NCI-H2227 (cell line): ENCODE measurements around the gene CACNB1.

Source experiments
- DNase-seq: peaks from one replicate; lab custom pipeline; 2025; ENCODE audit not compliant: unreplicated experiment; lab: John Stamatoyannopoulos, UW

Gene CACNB1

DNA sequence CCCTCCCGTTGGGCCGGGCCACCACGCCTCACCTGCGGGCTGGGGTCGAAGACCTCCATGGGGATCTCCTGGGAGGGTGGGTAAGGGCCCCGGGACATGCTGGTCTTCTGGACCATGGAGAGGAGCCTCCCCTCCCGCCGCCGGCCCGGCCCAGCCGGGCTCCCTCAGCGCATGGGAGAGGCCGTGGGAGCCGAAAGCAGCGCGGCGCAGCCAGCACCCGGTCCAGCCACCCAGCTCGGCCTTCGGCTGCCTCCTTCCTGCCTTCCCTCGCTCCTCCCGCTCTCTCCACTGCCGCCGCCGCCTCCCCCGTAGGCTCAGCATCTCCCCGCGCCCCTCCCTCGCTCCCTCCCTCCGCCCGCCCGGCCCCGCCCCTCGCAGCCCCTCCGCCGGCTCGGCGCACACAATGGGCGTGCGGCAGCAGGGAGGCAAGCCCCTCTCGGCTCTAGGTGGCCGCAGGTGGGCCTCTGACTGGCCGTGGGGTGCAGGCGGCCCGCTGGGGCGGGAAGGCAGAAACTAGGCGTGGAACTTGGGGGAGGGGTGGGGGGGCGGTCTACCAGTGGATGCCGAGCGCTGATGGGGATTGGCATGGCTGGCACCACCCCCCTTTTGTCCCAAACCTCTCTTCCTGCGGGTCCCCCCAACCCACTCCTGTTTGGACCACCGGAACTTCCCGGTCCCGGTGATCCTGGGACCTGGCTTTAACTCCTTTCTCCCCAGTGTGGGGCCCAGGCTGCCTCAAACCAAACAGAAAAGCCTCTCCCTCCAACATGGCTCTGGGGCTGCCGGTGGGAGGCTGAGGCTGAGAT is at the start of gene CACNB1:
TSS of gene CACNB1 (minus strand) at position 290 of the 806 bp plus-strand sequence. CDS start at position 116, 174 bp downstream.
- peak; percentile 90 for DNase-seq

GRCh38 chr17:39246274-39246673 is 48.8 kb upstream of the CACNB1 start:
- DNase-seq: no peak

GRCh38 chr17:39244600-39245570 is 47.4 kb upstream of the CACNB1 start:
- DNase-seq: peak; percentile 93

DNA sequence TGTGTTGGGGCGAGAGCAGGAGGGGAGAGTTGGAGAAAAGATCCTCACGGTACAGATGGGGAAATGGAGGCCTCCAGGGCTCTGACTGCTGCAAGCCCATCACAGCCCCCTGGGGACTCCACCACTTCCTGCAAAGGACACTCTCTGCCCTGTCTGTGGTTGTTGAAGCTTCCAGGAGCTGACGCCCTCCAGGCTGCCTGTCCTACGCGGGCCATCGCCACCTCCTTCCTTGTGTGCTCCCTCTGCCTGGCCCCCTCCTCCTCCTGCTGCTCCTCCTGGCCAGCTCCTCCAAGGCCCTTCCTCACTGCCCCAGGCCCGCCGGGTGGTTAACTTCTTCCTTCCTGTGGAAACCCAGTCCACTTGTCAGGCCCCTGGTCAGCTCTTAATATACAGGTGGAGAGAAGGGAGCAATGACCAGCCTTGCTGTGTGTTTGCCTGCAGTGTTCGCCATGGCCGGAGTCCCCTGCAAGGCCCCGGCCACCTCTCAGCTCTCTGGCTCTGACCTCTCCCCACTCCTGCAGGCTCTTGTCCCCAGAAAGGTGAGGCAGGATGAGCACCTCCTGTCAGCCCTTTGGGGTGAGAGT is 46.6 kb upstream of the CACNB1 start:
- DNase-seq: no peak

DNA sequence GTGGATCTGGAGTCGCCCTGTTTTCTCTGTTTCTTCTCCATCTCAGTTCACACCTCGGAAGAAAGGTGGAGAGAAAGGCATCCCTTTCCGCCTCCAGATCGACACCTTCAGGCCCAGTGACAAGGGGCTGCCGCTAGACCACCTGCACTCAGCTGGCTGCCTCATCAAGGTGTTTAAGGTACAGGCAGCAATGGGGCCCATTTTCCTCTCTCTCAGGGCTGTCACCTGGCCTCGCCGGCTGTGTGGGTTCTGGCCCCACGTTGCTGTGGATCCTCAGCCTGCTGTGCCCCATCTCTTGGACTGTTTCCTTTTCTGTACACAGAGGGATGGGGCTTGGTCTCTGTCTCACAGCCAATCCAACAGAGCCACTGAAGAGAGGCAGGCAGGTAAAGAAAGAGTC is 45.7 kb upstream of the CACNB1 start:
- DNase-seq: no peak

- DNase-seq: no peak
Observed at GRCh38 chr17:39240631-39241030, 43.2 kb upstream of the CACNB1 start.

DNA sequence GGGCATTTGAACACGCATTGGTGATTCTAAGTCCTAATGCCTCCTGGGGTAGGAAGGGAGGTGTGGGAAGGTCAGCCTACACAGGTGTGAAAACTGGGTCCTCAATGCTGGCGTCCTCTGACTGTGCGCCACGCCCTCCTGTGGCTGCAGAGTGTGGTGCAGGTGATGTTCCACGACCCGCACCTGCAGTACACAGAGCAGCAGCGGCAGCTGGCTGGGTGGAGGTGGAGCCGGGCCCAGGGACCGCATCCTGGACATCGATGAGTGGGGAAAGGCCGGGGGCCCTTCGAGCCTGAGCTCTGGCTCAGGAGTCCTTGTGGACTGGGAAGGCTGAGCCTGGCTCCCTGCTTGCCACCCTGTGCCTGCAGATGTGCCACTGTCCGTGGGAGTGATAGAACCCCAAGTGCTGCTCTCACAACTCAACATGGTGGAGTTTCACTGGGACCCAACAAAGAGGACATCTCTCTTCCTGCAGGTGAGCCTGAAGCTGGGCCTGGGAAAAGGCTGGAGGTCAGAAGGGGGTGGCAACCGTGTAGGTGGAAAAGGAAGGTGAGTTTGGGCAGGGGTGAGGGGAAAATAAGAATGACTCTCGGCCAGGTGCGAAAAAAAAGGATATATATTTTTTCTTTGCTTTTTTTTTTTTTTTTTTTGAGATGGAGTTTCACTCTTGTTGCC is 42.3 kb upstream of the CACNB1 start:
- DNase-seq: peak; percentile 73

DNA sequence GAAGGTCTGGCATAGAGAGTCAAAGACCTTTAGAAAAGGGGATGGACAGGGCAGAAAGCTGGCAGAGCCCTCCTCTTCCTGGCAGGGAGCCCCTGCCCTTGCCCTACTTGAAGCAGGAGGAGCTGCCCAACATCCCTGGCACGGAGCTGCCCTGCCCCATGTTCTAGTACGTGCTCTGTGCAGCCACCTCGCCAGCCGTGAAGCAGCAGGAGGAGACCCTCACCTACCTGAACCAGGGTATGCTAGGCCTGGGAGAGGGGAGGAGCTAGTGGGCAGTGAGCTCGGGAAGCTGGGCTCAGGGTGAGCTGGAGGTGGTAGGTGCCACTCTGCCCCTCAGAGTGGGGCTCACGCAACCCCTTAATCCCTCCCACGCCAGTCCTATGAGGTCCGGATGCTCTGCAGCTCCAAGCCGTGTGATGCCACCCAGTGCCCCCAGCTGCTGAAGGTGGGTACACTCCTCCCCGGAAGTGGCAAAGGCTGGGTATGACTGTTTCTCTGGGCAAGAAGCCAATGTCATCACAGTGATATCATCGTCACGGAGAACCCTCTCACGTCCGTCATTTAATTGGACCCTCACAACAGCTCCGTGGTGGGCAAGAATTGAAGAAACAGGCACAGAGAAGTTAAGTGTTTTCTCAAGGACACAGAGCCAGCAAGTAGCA is 41.0 kb upstream of the CACNB1 start:
- DNase-seq: no peak

DNA sequence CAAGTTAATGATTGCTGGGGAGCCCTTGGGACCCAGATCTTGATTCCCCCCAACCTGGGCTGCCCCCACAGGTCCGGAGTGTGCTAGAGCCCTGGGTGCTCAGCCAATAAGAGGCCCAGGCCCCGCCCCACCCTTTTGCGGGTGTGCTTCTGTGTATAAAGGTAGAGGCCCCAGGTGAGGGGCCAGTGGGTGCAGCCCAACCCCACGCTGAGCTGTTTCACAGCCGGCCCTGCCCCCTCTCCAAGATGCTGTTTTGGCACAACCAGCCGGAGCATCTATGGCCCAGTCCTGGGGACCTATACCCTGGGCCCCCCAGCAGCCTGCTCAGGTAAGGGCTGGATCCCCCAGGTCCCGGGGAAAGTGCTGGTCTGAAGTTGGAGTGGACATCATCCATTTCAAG is 40.1 kb upstream of the CACNB1 start:
- no peak for DNase-seq

DNA sequence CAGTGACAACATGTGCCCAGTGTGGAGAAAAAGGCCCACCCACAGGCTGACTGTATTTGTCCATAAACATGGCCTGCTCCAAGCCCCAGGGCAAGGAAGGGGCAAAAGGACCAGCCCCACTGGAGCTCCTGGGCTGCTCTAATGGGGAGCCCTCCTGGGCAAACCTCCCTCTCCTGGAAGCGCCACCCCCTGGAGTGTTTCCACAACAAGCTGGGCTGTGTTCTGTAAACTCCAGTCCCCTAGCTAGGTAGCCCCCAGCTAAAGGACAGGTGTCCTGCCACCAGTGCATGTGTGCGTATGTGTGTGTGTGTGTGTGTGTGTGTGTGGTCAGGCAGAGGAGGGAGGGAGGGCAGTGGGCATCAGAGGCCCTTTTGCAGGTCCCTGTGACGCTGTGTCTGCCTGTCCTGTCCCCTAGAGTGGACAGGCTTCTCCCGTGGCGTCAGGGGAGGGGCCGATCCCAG is 39.5 kb upstream of the CACNB1 start:
- DNase-seq: no peak

- no peak for DNase-seq
Observed at GRCh38 chr17:39236450-39236927, 39.0 kb upstream of the CACNB1 start.

- peak; percentile 86 for DNase-seq
Observed at GRCh38 chr17:39235555-39236449, 38.3 kb upstream of the CACNB1 start.

- DNase-seq: peak; percentile 55
Observed at GRCh38 chr17:39231591-39232551, 34.4 kb upstream of the CACNB1 start.

- DNase-seq: no peak
Observed at GRCh38 chr17:39231091-39231561, 33.7 kb upstream of the CACNB1 start.

DNA sequence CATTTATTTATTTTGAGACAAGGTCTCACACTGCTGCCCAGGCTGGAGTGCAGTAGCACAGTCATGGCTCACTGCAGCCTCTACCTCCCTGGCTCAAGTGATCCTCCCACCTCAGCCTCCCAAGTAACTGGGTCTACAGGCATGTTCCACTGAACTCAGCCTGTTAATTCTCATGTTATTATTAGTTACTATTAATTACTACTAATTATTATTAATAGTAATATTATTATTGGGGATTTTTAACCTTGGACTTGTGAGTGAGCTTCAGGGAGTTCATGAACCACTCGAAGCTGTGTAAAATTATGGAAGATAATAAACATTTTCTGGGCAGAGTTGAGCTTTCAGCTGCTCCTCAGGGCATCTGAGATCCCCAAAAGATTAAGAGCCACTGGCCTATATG is 32.9 kb upstream of the CACNB1 start:
- no peak for DNase-seq

DNA sequence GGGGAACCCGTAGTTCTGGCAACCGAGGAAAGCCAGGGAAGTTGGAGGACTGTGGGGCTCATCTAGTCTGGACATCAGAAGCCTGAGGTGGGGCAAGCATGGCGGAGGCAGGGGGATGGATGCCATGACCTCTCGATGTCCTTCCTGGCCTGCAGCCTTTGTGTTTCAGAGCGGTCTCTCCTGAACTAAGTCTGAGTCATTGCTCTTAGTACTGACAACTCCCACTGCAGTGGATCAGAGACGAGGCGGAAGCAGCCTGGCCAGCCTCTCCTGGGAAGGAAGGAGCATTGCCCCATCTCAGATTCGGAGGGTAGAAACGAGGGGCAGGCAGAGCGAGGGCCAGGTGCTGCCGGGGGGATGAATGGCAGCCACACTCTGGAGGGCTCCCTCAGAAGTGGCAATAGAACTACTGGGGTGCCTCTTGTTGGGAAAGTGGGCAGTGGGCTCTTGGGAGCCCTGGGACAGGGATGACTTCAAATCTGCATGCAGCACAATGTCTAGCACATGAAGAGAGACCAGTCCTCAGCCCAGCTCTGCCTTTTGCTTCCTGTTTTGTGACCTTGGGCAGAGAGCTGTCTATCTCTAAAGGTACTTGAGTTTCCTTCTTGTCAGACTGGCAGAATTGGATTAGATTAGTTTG is 31.9 kb upstream of the CACNB1 start:
- DNase-seq: no peak

DNA sequence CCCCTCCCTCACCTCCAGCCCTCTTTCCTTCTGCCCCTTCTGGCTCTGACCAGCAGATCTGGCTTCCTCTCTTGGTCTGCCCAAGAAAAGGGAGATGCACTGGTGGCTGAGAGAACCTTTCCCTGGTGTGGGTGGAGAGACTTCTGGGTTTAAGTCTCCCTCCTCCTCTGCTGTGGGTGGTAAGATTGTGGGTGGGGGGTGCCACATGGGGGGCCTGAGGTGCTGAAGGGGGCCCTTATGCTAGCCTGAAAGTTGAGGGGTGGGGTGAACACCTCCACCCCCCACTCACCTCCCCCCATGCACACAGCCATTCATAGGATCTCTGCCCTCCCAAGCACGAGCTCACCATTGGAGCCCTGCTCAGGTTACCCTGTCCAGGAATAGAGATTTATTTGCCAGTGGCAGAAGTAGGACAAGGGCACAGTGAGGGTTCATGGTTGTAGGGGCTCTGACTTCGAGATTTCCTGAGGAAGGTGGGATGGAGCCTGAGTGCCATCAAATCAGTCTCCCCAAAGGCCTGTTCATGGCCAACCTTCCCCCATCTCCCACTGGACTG is 30.0 kb upstream of the CACNB1 start:
- DNase-seq: no peak
